Neuronal stem cell (in vitro differentiated cells): ENCODE measurements around the gene TMEM19.

Source experiments
- DNase-seq: peaks from one replicate; pipeline ENCODE4 v3.0.0-alpha.2; 2013; ENCODE audit warnings: low spot score
- H2AFZ ChIP-seq: one replicate; pipeline ENCODE4 v1.6.1; 2013; ENCODE audit warnings: mild to moderate bottlenecking, low read length, inconsistent platforms
- H2AK5ac ChIP-seq: 2 replicates; pipeline ENCODE4 v1.6.1; 2013; ENCODE audit warnings: low read depth, mild to moderate bottlenecking, inconsistent platforms, low read length, moderate library complexity, mixed read lengths
- H2BK120ac ChIP-seq: 2 replicates; pipeline ENCODE4 v1.6.1; 2013; ENCODE audit warnings: low read depth, mild to moderate bottlenecking, inconsistent platforms, low read length, moderate library complexity, mixed read lengths
- H2BK12ac ChIP-seq: one replicate; pipeline ENCODE4 v1.6.1; 2013; ENCODE audit warnings: low read length, inconsistent platforms
- H2BK15ac ChIP-seq: 2 replicates; pipeline ENCODE4 v1.6.1; 2013; ENCODE audit warnings: mild to moderate bottlenecking, low read length, inconsistent platforms, mixed read lengths
- H2BK5ac ChIP-seq: one replicate; pipeline ENCODE4 v1.6.1; 2013; ENCODE audit warnings: inconsistent platforms, mild to moderate bottlenecking, low read length, moderate library complexity
- H3K14ac ChIP-seq: one replicate; pipeline ENCODE4 v1.6.1; 2013; ENCODE audit warnings: low read length, inconsistent platforms
- H3K18ac ChIP-seq: 2 replicates; pipeline ENCODE4 v1.6.1; 2013; ENCODE audit warnings: low read length, inconsistent platforms
- H3K23ac ChIP-seq: 2 replicates; pipeline ENCODE4 v1.6.1; 2013; ENCODE audit warnings: low read depth, mild to moderate bottlenecking, mixed read lengths, low read length, inconsistent platforms; ENCODE audit not compliant: poor library complexity
- H3K27ac ChIP-seq: replicated peaks from 3 replicates; pipeline ENCODE4 v1.5.1; 2013; ENCODE audit warnings: low read length, inconsistent platforms
- H3K27me3 ChIP-seq, 3 experiments: 2 replicates each; pipeline ENCODE4 v1.6.1; 2013; ENCODE audit warnings: low read length in 3 of 3, mild to moderate bottlenecking in 2 of 3, inconsistent platforms in 1 of 3, low read depth in 1 of 3, mixed read lengths in 1 of 3, moderate library complexity in 1 of 3; ENCODE audit not compliant: control insufficient read depth in 3 of 3, insufficient read depth in 3 of 3
- H3K36me3 ChIP-seq, 2 donors: replicated peaks in 1 of 2; 2 replicates each; pipeline ENCODE4 v1.6.1; 2013; ENCODE audit warnings: low read length in 2 of 2; ENCODE audit not compliant: control insufficient read depth in 2 of 2, insufficient read depth in 2 of 2
- H3K4ac ChIP-seq: 2 replicates; pipeline ENCODE4 v1.6.1; 2013; ENCODE audit warnings: inconsistent platforms, mild to moderate bottlenecking, low read length, moderate library complexity
- H3K4me1 ChIP-seq, 2 donors: 1 replicate in 1 of 2; 2 replicates in 1 of 2; pipeline ENCODE4 v1.6.1; 2013; ENCODE audit warnings: low read length in 2 of 2, low read depth in 1 of 2; ENCODE audit not compliant: control insufficient read depth in 2 of 2, insufficient read depth in 1 of 2
- H3K4me2 ChIP-seq: one replicate; pipeline ENCODE4 v1.6.1; 2013; ENCODE audit warnings: mild to moderate bottlenecking, low read length, inconsistent platforms; ENCODE audit not compliant: insufficient read depth, poor library complexity, severe bottlenecking
- H3K4me3 ChIP-seq, 2 donors: 2 replicates each; pipeline ENCODE4 v1.5.1; 2013; ENCODE audit warnings: low read length in 2 of 2, mild to moderate bottlenecking in 2 of 2, inconsistent platforms in 1 of 2, moderate library complexity in 1 of 2
- H3K79me1 ChIP-seq: one replicate; pipeline ENCODE4 v1.6.1; 2013; ENCODE audit warnings: low read depth, mild to moderate bottlenecking, inconsistent platforms, low read length, moderate library complexity
- H3K9ac ChIP-seq: one replicate; pipeline ENCODE4 v1.6.1; 2013; ENCODE audit warnings: mild to moderate bottlenecking, low read depth, low read length, inconsistent platforms; ENCODE audit not compliant: poor library complexity
- H3K9me3 ChIP-seq, 2 donors: replicated peaks in 1 of 2; 2 replicates each; pipeline versions ENCODE3 to v1.6.1; 2013; ENCODE audit warnings: low read length in 2 of 2, mild to moderate bottlenecking in 2 of 2, inconsistent platforms in 1 of 2, low read depth in 1 of 2, mixed read lengths in 1 of 2, moderate library complexity in 1 of 2; ENCODE audit not compliant: control insufficient read depth in 2 of 2, insufficient read depth in 1 of 2
- H4K8ac ChIP-seq: one replicate; pipeline ENCODE4 v1.6.1; 2013; ENCODE audit warnings: low read depth, mild to moderate bottlenecking, inconsistent platforms, low read length, moderate library complexity
- H4K91ac ChIP-seq: one replicate; pipeline ENCODE4 v1.6.1; 2013; ENCODE audit warnings: low read length, low read depth, mild to moderate bottlenecking, inconsistent platforms; ENCODE audit not compliant: poor library complexity
- WGBS, 2 donors: extraction: QIAGEN DNeasy Blood & Tissue Kit; methylation state at CpG; one replicate each; pipeline ENCODE4 v1.1.7; 2013; ENCODE audit warnings: missing lambda C conversion rate in 2 of 2, mixed read lengths in 1 of 2; ENCODE audit not compliant: insufficient read length in 2 of 2, insufficient replicate concordance in 1 of 2; ENCODE audit errors: extremely low coverage in 2 of 2; 5-methylcytosine and 5-hydroxymethylcytosine counted together

The TMEM19 gene

GRCh38 chr12:71656740-71657139 is 29.1 kb upstream of the TMEM19 start:
- WGBS, 2 donors: no CpG with 5 or more reads among the region's 3 CpGs
- H2AK5ac ChIP-seq: no peak overlapping the region
- no peak overlapping the region for H2BK5ac ChIP-seq
- H3K36me3 ChIP-seq: peaks cover 9 to 95% of the 10 kb centered on the region in 2 donors
- no peak overlapping the region for H4K91ac ChIP-seq
- no peak overlapping the region for H2AFZ ChIP-seq
- H3K79me1 ChIP-seq: peaks cover 3% of the 10 kb centered on the region
- H3K14ac ChIP-seq: no peak overlapping the region
- no peak overlapping the region for H3K27ac ChIP-seq
- H3K27me3 ChIP-seq: no peaks in the 10 kb centered on the region
- peaks cover 0 to 2% of the 10 kb centered on the region in 2 donors for H3K4me1 ChIP-seq
- no peak overlapping the region for H4K8ac ChIP-seq
- H2BK12ac ChIP-seq: no peak overlapping the region
- no peak overlapping the region for H3K9ac ChIP-seq
- no peak overlapping the region for H3K23ac ChIP-seq
- H3K4me3 ChIP-seq: no peak overlapping the region
- H3K9me3 ChIP-seq: peaks cover 0 to 54% of the 10 kb centered on the region in 2 donors
- no peak overlapping the region for H2BK120ac ChIP-seq
- no peak overlapping the region for H2BK15ac ChIP-seq
- no peak overlapping the region for H3K4ac ChIP-seq
- DNase-seq: no peak
- H3K18ac ChIP-seq: no peak overlapping the region
- H3K4me2 ChIP-seq: no peak overlapping the region

GRCh38 chr12:71661977-71662530 is 23.8 kb upstream of the TMEM19 start:
- H2BK120ac ChIP-seq: no peak overlapping the region
- H3K79me1 ChIP-seq: peaks cover 3% of the 10 kb centered on the region
- H3K4me2 ChIP-seq: peak overlapping the region; percentile 32
- peaks cover 0 to 2% of the 10 kb centered on the region in 2 donors for H3K4me1 ChIP-seq
- H3K4me3 ChIP-seq: peak overlapping the region in 1 of 2 donors; percentile 88
- H4K91ac ChIP-seq: no peak overlapping the region
- no peak overlapping the region for H3K4ac ChIP-seq
- no peaks in the 10 kb centered on the region for H3K27me3 ChIP-seq
- peaks cover 5 to 51% of the 10 kb centered on the region in 2 donors for H3K36me3 ChIP-seq
- no peak overlapping the region for H2BK12ac ChIP-seq
- no peak overlapping the region for H2BK15ac ChIP-seq
- H3K14ac ChIP-seq: no peak overlapping the region
- H3K23ac ChIP-seq: no peak overlapping the region
- no peak overlapping the region for H4K8ac ChIP-seq
- H3K27ac ChIP-seq: no peak overlapping the region
- H3K9ac ChIP-seq: no peak overlapping the region
- no peak overlapping the region for H3K18ac ChIP-seq
- H2AFZ ChIP-seq: no peak overlapping the region
- peaks cover 0 to 5% of the 10 kb centered on the region in 2 donors for H3K9me3 ChIP-seq
- no peak for DNase-seq
- H2BK5ac ChIP-seq: no peak overlapping the region
- WGBS, 2 donors: no CpG with 5 or more reads among the region's 8 CpGs
- no peak overlapping the region for H2AK5ac ChIP-seq

- Histone ChIP-seq H2BK5ac (peak overlapping the region; percentile 90), H3K23ac (peak overlapping the region; percentile 80), H3K18ac (peak overlapping the region; percentile 94), H3K4me3 (peak overlapping the region; percentile 88 to 95), H2AK5ac (peak overlapping the region; percentile 88), H2BK120ac (no peak overlapping the region), H3K4me1 (peaks cover 0 to 2% of the 10 kb centered on the region in 2 donors), H2BK12ac (no peak overlapping the region), H3K9ac (peak overlapping the region; percentile 92), H3K36me3 (peaks cover 3 to 50% of the 10 kb centered on the region in 2 donors), H3K27ac (peak overlapping the region; percentile 51), H2BK15ac (no peak overlapping the region), H3K27me3 (no peaks in the 10 kb centered on the region), H3K4me2 (peak overlapping the region; percentile 53), H2AFZ (peak overlapping the region; percentile 93), H4K8ac (no peak overlapping the region), H4K91ac (no peak overlapping the region), H3K9me3 (no peaks in the 10 kb centered on the region), H3K4ac (peak overlapping the region; percentile 12), H3K14ac (peak overlapping the region; percentile 90), H3K79me1 (peaks cover 3% of the 10 kb centered on the region)
- peak; percentile 54 for DNase-seq
- no CpG with 5 or more reads among the region's 53 CpGs for WGBS, 2 donors
Observed at GRCh38 chr12:71662849-71663560, 22.9 kb upstream of the TMEM19 start.
